Trophoblast cell (in vitro differentiated cells and primary cell): ENCODE measurements around the gene CSF1.

Source experiments
- DNase-seq, 2 donors: peaks; one replicate each; pipeline ENCODE4 v3.0.0-alpha.2; 2016
- H2AFZ ChIP-seq: 2 replicates; pipeline ENCODE4 v1.6.1; 2013; ENCODE audit warnings: low read length, moderate library complexity, mild to moderate bottlenecking; ENCODE audit not compliant: insufficient read depth, poor library complexity
- H2AK5ac ChIP-seq: 2 replicates; pipeline ENCODE4 v1.6.1; 2013; ENCODE audit warnings: mild to moderate bottlenecking, low read length
- H2BK120ac ChIP-seq: 2 replicates; pipeline ENCODE4 v1.6.1; 2013; ENCODE audit warnings: low read length, mild to moderate bottlenecking, moderate library complexity; ENCODE audit not compliant: insufficient read depth, poor library complexity
- H2BK12ac ChIP-seq: 2 replicates; pipeline ENCODE4 v1.6.1; 2013; ENCODE audit warnings: mild to moderate bottlenecking, low read length, moderate library complexity
- H2BK5ac ChIP-seq: 2 replicates; pipeline ENCODE4 v1.6.1; 2013; ENCODE audit warnings: low read length, low read depth, moderate library complexity, mild to moderate bottlenecking; ENCODE audit not compliant: poor library complexity
- H3K14ac ChIP-seq: 2 replicates; pipeline ENCODE4 v1.6.1; 2013; ENCODE audit warnings: mild to moderate bottlenecking, low read length
- H3K18ac ChIP-seq: 2 replicates; pipeline ENCODE4 v1.6.1; 2013; ENCODE audit warnings: mild to moderate bottlenecking, low read length
- H3K23ac ChIP-seq: 2 replicates; pipeline ENCODE4 v1.6.1; 2013; ENCODE audit warnings: low read length
- H3K27ac ChIP-seq: 2 replicates; pipeline ENCODE4 v1.5.1; 2013; ENCODE audit warnings: low read depth, mild to moderate bottlenecking, inconsistent platforms, low read length, moderate library complexity
- H3K27me3 ChIP-seq: 2 replicates; pipeline ENCODE4 v1.6.1; 2013; ENCODE audit warnings: inconsistent platforms, mild to moderate bottlenecking, low read length, moderate library complexity; ENCODE audit not compliant: insufficient read depth
- H3K36me3 ChIP-seq, 2 experiments: 1 replicate in 1 of 2; 2 replicates in 1 of 2; pipeline ENCODE4 v1.6.1; 2013; ENCODE audit warnings: low read length in 2 of 2, mild to moderate bottlenecking in 2 of 2, moderate library complexity in 1 of 2; ENCODE audit not compliant: insufficient read depth in 2 of 2, control insufficient read depth in 1 of 2
- H3K4ac ChIP-seq: 2 replicates; pipeline ENCODE4 v1.6.1; 2013; ENCODE audit warnings: low read depth, mild to moderate bottlenecking, low read length, moderate library complexity
- H3K4me1 ChIP-seq, 2 experiments: 1 replicate in 1 of 2; 2 replicates in 1 of 2; pipeline ENCODE4 v1.6.1; 2013; ENCODE audit warnings: low read length in 2 of 2, mild to moderate bottlenecking in 2 of 2, moderate library complexity in 1 of 2; ENCODE audit not compliant: insufficient read depth in 2 of 2, control insufficient read depth in 1 of 2
- H3K4me2 ChIP-seq: 2 replicates; pipeline ENCODE4 v1.6.1; 2013; ENCODE audit warnings: inconsistent platforms, mild to moderate bottlenecking, low read length, moderate library complexity
- H3K4me3 ChIP-seq: 2 replicates; pipeline ENCODE4 v1.5.1; 2013; ENCODE audit warnings: mild to moderate bottlenecking, low read depth, low read length, inconsistent platforms
- H3K79me1 ChIP-seq: one replicate; pipeline ENCODE4 v1.6.1; 2013; ENCODE audit warnings: low read length
- H3K79me2 ChIP-seq: 2 replicates; pipeline ENCODE4 v1.6.1; 2013; ENCODE audit warnings: low read length, mild to moderate bottlenecking; ENCODE audit not compliant: control insufficient read depth, insufficient read depth, poor library complexity
- H3K9ac ChIP-seq: 2 replicates; pipeline ENCODE4 v1.6.1; 2013; ENCODE audit warnings: mild to moderate bottlenecking, low read length
- H3K9me3 ChIP-seq: 2 replicates; pipeline ENCODE4 v1.6.1; 2013; ENCODE audit warnings: low read depth, mild to moderate bottlenecking, control low read depth, inconsistent platforms, low read length; ENCODE audit not compliant: insufficient read depth
- H4K12ac ChIP-seq: 2 replicates; pipeline ENCODE4 v1.6.1; 2013; ENCODE audit warnings: low read depth, mild to moderate bottlenecking, low read length, moderate library complexity
- H4K8ac ChIP-seq: 2 replicates; pipeline ENCODE4 v1.6.1; 2013; ENCODE audit warnings: low read depth, mild to moderate bottlenecking, low read length, moderate library complexity
- H4K91ac ChIP-seq: one replicate; pipeline ENCODE4 v1.6.1; 2013; ENCODE audit warnings: low read depth, mild to moderate bottlenecking, low read length, moderate library complexity
- WGBS: extraction: QIAGEN DNeasy Blood & Tissue Kit; methylation state at CpG from one replicate; pipeline ENCODE4 v1.1.7; 2013; ENCODE audit warnings: missing lambda C conversion rate; ENCODE audit not compliant: insufficient read length, insufficient coverage; ENCODE audit errors: extremely low coverage; 5-methylcytosine and 5-hydroxymethylcytosine counted together

CSF1 gene

DNA sequence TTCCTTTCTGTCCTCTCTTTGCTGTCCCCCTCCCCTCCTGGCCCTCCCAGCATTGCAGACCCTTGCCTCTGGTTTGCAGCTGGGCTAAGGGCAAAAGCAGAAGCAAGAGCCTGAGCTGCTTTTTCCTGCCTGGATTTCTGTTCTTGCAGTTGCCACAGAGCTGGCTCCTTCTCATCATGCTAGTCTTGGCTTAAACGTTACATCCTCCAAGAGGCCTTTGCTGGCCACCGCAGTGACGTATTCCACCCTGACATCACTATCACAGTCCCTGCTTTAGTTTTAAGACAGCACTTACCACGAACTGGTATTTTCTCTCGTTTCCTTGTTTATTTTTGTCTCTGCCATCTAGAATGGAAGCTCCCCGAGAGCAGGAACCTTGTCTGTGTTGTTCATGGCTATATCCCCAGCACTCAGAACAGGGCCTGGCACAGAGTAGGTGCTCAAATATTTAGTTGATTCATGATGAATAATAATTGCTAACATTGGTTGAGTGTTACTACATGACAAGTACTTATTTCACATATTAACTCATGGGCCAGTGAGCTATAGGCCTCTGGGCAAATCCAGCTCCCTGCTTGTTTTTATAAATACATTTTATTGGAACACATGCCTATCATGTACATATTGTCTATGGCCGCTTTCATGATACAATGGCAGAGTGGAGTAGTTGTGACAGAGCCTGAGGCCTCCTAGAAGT lies 13.2 kb upstream of the CSF1 start:
- Histone ChIP-seq H3K79me2 (no peaks in the 10 kb centered on the region), H3K9ac (no peak overlapping the region), H3K9me3 (peaks cover 3% of the 10 kb centered on the region), H2BK5ac (no peak overlapping the region), H3K4me2 (no peak overlapping the region), H3K36me3 (no peaks in the 10 kb centered on the region), H3K27me3 (no peaks in the 10 kb centered on the region), H3K27ac (no peak overlapping the region), H2AK5ac (no peak overlapping the region), H4K91ac (no peak overlapping the region), H3K18ac (no peak overlapping the region), H3K4me1 (peaks cover 18 to 20% of the 10 kb centered on the region in 2 experiments), H3K14ac (no peak overlapping the region), H2BK12ac (peak overlapping the region; percentile 9), H4K8ac (no peak overlapping the region), H2AFZ (no peak overlapping the region), H3K79me1 (peaks cover 6% of the 10 kb centered on the region), H3K4ac (no peak overlapping the region), H2BK120ac (no peak overlapping the region), H3K4me3 (no peak overlapping the region), H4K12ac (no peak overlapping the region), H3K23ac (no peak overlapping the region)
- DNase-seq, result no peak
- no CpG with 5 or more reads among the region's 7 CpGs for WGBS

DNA sequence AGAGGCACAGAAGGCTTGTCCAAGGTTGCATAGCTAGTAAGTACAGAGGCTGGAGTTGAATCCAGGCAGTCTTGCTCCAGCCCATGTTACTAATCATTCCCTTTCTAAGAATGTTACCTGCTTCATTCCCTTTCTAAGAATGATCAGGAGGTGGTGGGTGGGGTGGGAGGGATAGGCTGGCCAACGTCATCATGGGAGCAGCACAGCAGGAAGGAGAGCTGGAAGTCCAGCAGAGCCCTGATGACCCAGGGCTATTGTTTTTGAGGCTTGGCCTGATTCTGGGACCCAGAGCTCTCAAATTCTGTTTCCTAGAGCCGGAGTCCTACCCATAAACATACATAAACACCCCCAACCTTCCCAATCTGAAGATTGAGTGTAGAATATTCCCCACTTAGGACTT lies 11.8 kb upstream of the CSF1 start:
- Histone ChIP-seq H3K18ac (no peak overlapping the region), H3K9ac (no peak overlapping the region), H4K12ac (no peak overlapping the region), H3K36me3 (no peaks in the 10 kb centered on the region), H3K14ac (no peak overlapping the region), H2AFZ (no peak overlapping the region), H2BK120ac (no peak overlapping the region), H3K23ac (no peak overlapping the region), H2BK5ac (no peak overlapping the region), H3K4me1 (peaks cover 12% of the 10 kb centered on the region in 2 experiments), H3K27me3 (no peaks in the 10 kb centered on the region), H4K8ac (no peak overlapping the region), H2AK5ac (no peak overlapping the region), H3K4me2 (no peak overlapping the region), H3K9me3 (peaks cover 3% of the 10 kb centered on the region), H3K79me2 (no peaks in the 10 kb centered on the region), H3K4me3 (no peak overlapping the region), H2BK12ac (no peak overlapping the region), H4K91ac (no peak overlapping the region), H3K27ac (no peak overlapping the region), H3K79me1 (peaks cover 6% of the 10 kb centered on the region), H3K4ac (no peak overlapping the region)
- DNase-seq, result no peak
- no CpG with 5 or more reads among the region's 2 CpGs for WGBS

- Histone ChIP-seq H3K79me2 (no peaks in the 10 kb centered on the region), H3K4me3 (no peak overlapping the region), H3K36me3 (no peaks in the 10 kb centered on the region), H2BK120ac (no peak overlapping the region), H2AFZ (no peak overlapping the region), H2BK12ac (no peak overlapping the region), H3K4ac (no peak overlapping the region), H3K27ac (no peak overlapping the region), H3K27me3 (no peaks in the 10 kb centered on the region), H3K79me1 (peaks cover 3% of the 10 kb centered on the region), H3K18ac (no peak overlapping the region), H3K14ac (no peak overlapping the region), H4K91ac (no peak overlapping the region), H3K23ac (no peak overlapping the region), H2BK5ac (no peak overlapping the region), H3K9me3 (no peaks in the 10 kb centered on the region), H3K9ac (no peak overlapping the region), H4K8ac (no peak overlapping the region), H3K4me1 (peaks cover 3 to 4% of the 10 kb centered on the region in 2 experiments), H2AK5ac (peak overlapping the region; percentile 33), H3K4me2 (no peak overlapping the region), H4K12ac (no peak overlapping the region)
- no CpG with 5 or more reads among the region's 2 CpGs for WGBS
- no peak for DNase-seq
Measured at GRCh38 chr1:109901141-109901523, 9.5 kb upstream of the CSF1 start.

DNA sequence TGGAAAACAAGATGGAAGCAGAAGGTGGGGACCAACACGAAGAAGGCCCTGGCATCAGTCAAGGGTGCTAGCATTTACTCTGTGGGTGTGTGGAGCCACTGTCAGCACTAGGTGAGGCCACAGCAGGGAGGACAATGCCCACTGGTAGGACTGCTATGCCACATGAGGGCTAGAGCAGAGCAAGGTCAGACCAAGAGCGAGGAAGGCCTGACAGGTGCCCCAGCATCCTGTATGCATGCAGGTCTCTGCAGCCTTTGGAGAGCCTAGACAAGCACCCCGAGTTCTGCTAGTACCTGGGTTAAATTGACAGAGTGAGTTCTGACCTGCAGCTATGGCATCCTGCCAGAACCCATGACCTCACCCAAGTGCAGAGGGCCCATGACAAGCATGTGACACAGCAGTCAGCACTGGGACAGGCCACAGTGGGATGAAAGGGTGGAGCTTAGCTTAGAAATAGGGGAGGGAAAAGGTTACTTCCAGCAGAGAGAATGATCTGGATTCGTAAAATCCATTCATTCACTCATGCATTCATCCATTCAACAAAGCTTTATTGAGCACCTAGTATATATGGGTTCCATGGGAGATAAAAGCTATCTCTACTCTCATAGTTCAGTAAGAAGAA lies 9.0 kb upstream of the CSF1 start:
- WGBS, result no CpG with 5 or more reads among the region's 4 CpGs

More for the DNA sequence above, 9.0 kb upstream of the CSF1 start:
- H3K4me1 ChIP-seq, result no peaks in the 10 kb centered on the region
- H4K91ac ChIP-seq, result no peak overlapping the region
- H2BK5ac ChIP-seq, result no peak overlapping the region
- no peak overlapping the region for H3K18ac ChIP-seq
- no peak overlapping the region for H4K12ac ChIP-seq
- no peak overlapping the region for H3K4ac ChIP-seq
- H3K9ac ChIP-seq, result no peak overlapping the region
- no peaks in the 10 kb centered on the region for H3K79me1 ChIP-seq
- no peak for DNase-seq
- no peaks in the 10 kb centered on the region for H3K79me2 ChIP-seq
- H2AFZ ChIP-seq, result no peak overlapping the region
- H3K27me3 ChIP-seq, result no peaks in the 10 kb centered on the region
- H2BK12ac ChIP-seq, result no peak overlapping the region
- H2AK5ac ChIP-seq, result no peak overlapping the region
- no peak overlapping the region for H2BK120ac ChIP-seq
- H3K14ac ChIP-seq, result no peak overlapping the region
- H4K8ac ChIP-seq, result no peak overlapping the region
- no peak overlapping the region for H3K23ac ChIP-seq
- no peak overlapping the region for H3K4me2 ChIP-seq
- H3K36me3 ChIP-seq, result no peaks in the 10 kb centered on the region
- H3K4me3 ChIP-seq, result no peak overlapping the region
- no peak overlapping the region for H3K27ac ChIP-seq
- no peaks in the 10 kb centered on the region for H3K9me3 ChIP-seq
